B cell (primary cell): ENCODE results near the gene AGTR1. TPM values are rescaled to one million over a fixed set of nuclear protein-coding genes. Genes with fewer than 3 reads are reported as not detected.

Experiments
- ATAC-seq: fragments of 200-7000 bp; cut with Tn5 transposase; one replicate; pipeline ENCODE4 v1.10.0; 2021; ENCODE audit warnings: low read depth, mild to moderate bottlenecking, moderate number of reproducible peaks, moderate library complexity
- CTCF ChIA-PET: fragments of 350-600 bp; sonication (Branson Sonifier 250); formaldehyde crosslinking; loops from one replicate; lab custom pipeline; 2021; ENCODE audit warnings: antibody characterized with exemption, inconsistent platforms; lab: Charles Lee
- POLR2A ChIA-PET: fragments of 350-600 bp; sonication (Branson Sonifier 250); formaldehyde crosslinking; loops from one replicate; lab custom pipeline; 2021; ENCODE audit warnings: antibody characterized with exemption; lab: Charles Lee
- DNase-seq: peaks from one replicate; pipeline ENCODE4 v3.0.0; 2013
- H2AFZ ChIP-seq: 2 replicates; pipeline ENCODE4 v1.6.1; 2012; ENCODE audit warnings: mild to moderate bottlenecking, low read depth, low read length; ENCODE audit not compliant: insufficient read depth, poor library complexity, severe bottlenecking
- H3K27ac ChIP-seq, 2 donors: 1 replicate in 1 of 2; 2 replicates in 1 of 2; pipeline ENCODE4 v1.5.1; 2012 to 2013; ENCODE audit warnings: low read length in 2 of 2, mild to moderate bottlenecking in 2 of 2, moderate library complexity in 1 of 2
- H3K27me3 ChIP-seq, 4 experiments: fragments of 200-600 bp in 1 of 4; sonication (generic) in 1 of 4; replicated peaks in 1 of 4; 1 replicate in 2 of 4; 2 replicates in 2 of 4; pipeline versions ENCODE4 v1.6.1 to v1.7.0; 2013 to 2016; ENCODE audit warnings: low read length in 3 of 4, mild to moderate bottlenecking in 2 of 4, mixed read lengths in 1 of 4, moderate library complexity in 1 of 4; ENCODE audit not compliant: insufficient read depth in 4 of 4, control insufficient read depth in 3 of 4; ENCODE audit errors: control extremely low read depth in 1 of 4
- H3K36me3 ChIP-seq, 2 experiments: replicated peaks in 1 of 2; 1 replicate in 1 of 2; 2 replicates in 1 of 2; pipeline versions ENCODE4 v1.6.1 to v1.7.1; 2013; ENCODE audit warnings: low read length in 1 of 2; ENCODE audit not compliant: insufficient read depth in 2 of 2, control insufficient read depth in 1 of 2; ENCODE audit errors: control extremely low read depth in 1 of 2, extremely low read depth in 1 of 2
- H3K4me1 ChIP-seq, 2 donors: fragments of 200-600 bp in 1 of 2; sonication (generic) in 1 of 2; 1 replicate in 1 of 2; 2 replicates in 1 of 2; pipeline versions ENCODE4 v1.5.1 to v1.6.1; 2013 to 2017; ENCODE audit warnings: low read length in 2 of 2; ENCODE audit not compliant: control insufficient read depth in 2 of 2, insufficient read depth in 2 of 2
- H3K4me2 ChIP-seq: replicated peaks from 2 replicates; pipeline ENCODE3; 2012; ENCODE audit warnings: mild to moderate bottlenecking, low read depth, low read length; ENCODE audit not compliant: poor library complexity, severe bottlenecking
- H3K4me3 ChIP-seq, 5 experiments: fragments of 200-600 bp in 1 of 5; sonication (generic) in 1 of 5; 1 replicate in 3 of 5; 2 replicates in 2 of 5; pipeline versions ENCODE4 v1.5.1 to v1.7.0; 2011 to 2016; ENCODE audit warnings: low read length in 4 of 5, mild to moderate bottlenecking in 4 of 5, low read depth in 2 of 5, control low read depth in 1 of 5, moderate library complexity in 1 of 5; ENCODE audit not compliant: insufficient read depth in 1 of 5; ENCODE audit errors: control extremely low read depth in 1 of 5, extremely low read depth in 1 of 5
- H3K79me2 ChIP-seq: fragments of 200-600 bp; sonication (generic); one replicate; pipeline ENCODE4 v1.6.0; 2016; ENCODE audit warnings: low read length; ENCODE audit not compliant: control insufficient read depth, insufficient read depth
- H3K9ac ChIP-seq: fragments of 200-600 bp; sonication (generic); 2 replicates; pipeline ENCODE4 v1.6.1; 2017; ENCODE audit warnings: mild to moderate bottlenecking, low read length, moderate library complexity
- H3K9me3 ChIP-seq, 3 donors: one replicate each; pipeline versions ENCODE4 v1.6.1 to v1.7.1; 2013; ENCODE audit warnings: low read length in 2 of 3; ENCODE audit not compliant: control insufficient read depth in 2 of 3, insufficient read depth in 1 of 3; ENCODE audit errors: control extremely low read depth in 1 of 3
- H4K20me1 ChIP-seq: 2 replicates; pipeline ENCODE4 v1.6.0; 2012; ENCODE audit warnings: mild to moderate bottlenecking, low read length; ENCODE audit not compliant: insufficient read depth, control insufficient read depth, poor library complexity, severe bottlenecking
- H3K27ac Mint-ChIP-seq: one replicate; pipeline ENCODE4 v1.8.0; 2021; ENCODE audit warnings: mixed read lengths
- H3K27me3 Mint-ChIP-seq: one replicate; pipeline ENCODE4 v1.8.0; 2021; ENCODE audit warnings: mixed read lengths
- H3K4me1 Mint-ChIP-seq: one replicate; pipeline ENCODE4 v1.8.0; 2021; ENCODE audit warnings: mixed read lengths
- H3K4me3 Mint-ChIP-seq: one replicate; pipeline ENCODE4 v1.8.0; 2021; ENCODE audit warnings: mixed read lengths
- H3K9me3 Mint-ChIP-seq: one replicate; pipeline ENCODE4 v1.8.0; 2022; ENCODE audit warnings: mixed read lengths; ENCODE audit not compliant: insufficient read depth
- CTCF ChIP-seq: fragments of 200-600 bp; IDR thresholded peaks from one replicate; pipeline ENCODE4 v1.8.0; 2022; ENCODE audit warnings: antibody characterized with exemption, mild to moderate bottlenecking
- EZH2 ChIP-seq: IDR thresholded peaks from 2 replicates; pipeline ENCODE4 v1.6.1; 2012; ENCODE audit warnings: borderline replicate concordance, low read depth, mild to moderate bottlenecking, moderate library complexity, low read length; ENCODE audit not compliant: insufficient read depth, poor library complexity, severe bottlenecking
- whole genome bisulfite sequencing: methylation state at CpG from one replicate; pipeline ENCODE4 v1.1.5; 2013; ENCODE audit warnings: missing lambda C conversion rate; ENCODE audit not compliant: insufficient coverage; 5-methylcytosine and 5-hydroxymethylcytosine counted together
- intact Hi-C: fragments of 100-400 bp; cut with micrococcal nuclease; formaldehyde crosslinking; loops from one replicate; pipeline ENCODE4 v1.10.0; 2022
- polyA plus RNA-seq: library from polyadenylated mRNA; depleted of rRNA; stranded (reverse); fragments of >200 nt; gene quantifications from 2 replicates; pipeline ENCODE4 v1.2.3, GENCODE V29; 2012
- total RNA-seq, 2 donors: library from RNA; stranded (reverse); fragments of 120-200 nt in 1 of 2; gene quantifications; 1 replicate in 1 of 2; 2 replicates in 1 of 2; pipeline versions ENCODE4 v1.2.3 to v1.2.4, GENCODE V29; 2013 to 2022

Gene AGTR1
- total and polyA plus RNA-seq, 2 donors (not counting 1 experiment from before 2014, with no cell fraction given), result not detected

- Histone ChIP-seq H3K36me3 (no peaks in the 10 kb centered on the region), H4K20me1 (no peaks in the 10 kb centered on the region), H2AFZ (no peak overlapping the region), H3K27ac (no peak overlapping the region), H3K79me2 (no peaks in the 10 kb centered on the region), H3K9me3 (no peaks in the 10 kb centered on the region), H3K9ac (no peak overlapping the region), H3K4me2 (no peak overlapping the region), H3K4me1 (no peaks in the 10 kb centered on the region), H3K27me3 (no peaks in the 10 kb centered on the region), H3K4me3 (no peak overlapping the region)
- WGBS, result 92% methylated on average over 1 of the region's 5 CpGs
- TF ChIP-seq CTCF, result no peak
- TF ChIP-seq EZH2, result no peak
- CTCF ChIA-PET, result no interaction called here
- H3K9me3 Mint-ChIP-seq, result no peaks in the 10 kb centered on the region
- intact Hi-C loops, result no loop called here
- H3K27me3 Mint-ChIP-seq, result no peaks in the 10 kb centered on the region
- ATAC-seq (no peak), DNase-seq (no peak)
- POLR2A ChIA-PET, result no interaction called here
- no peaks in the 10 kb centered on the region for H3K4me1 Mint-ChIP-seq
- H3K27ac Mint-ChIP-seq, result no peak overlapping the region
- no peak overlapping the region for H3K4me3 Mint-ChIP-seq
Observed at GRCh38 chr3:148746053-148746452, 48.4 kb downstream of the AGTR1 start.

GRCh38 chr3:148748283-148748682, 50.6 kb downstream of the AGTR1 start:
- no peak overlapping the region for H3K9ac ChIP-seq
- intact Hi-C loops, result no loop called here
- no peak for ATAC-seq
- H3K9me3 ChIP-seq, result no peaks in the 10 kb centered on the region
- DNase-seq, result no peak
- no peak overlapping the region for H3K4me2 ChIP-seq
- H3K27ac ChIP-seq, result no peak overlapping the region
- H3K4me1 ChIP-seq, result no peaks in the 10 kb centered on the region
- H3K36me3 ChIP-seq, result no peaks in the 10 kb centered on the region
- TF ChIP-seq CTCF (no peak), EZH2 (no peak)
- no peaks in the 10 kb centered on the region for H4K20me1 ChIP-seq
- Mint-ChIP-seq H3K9me3 (no peaks in the 10 kb centered on the region), H3K27me3 (no peaks in the 10 kb centered on the region), H3K4me1 (no peaks in the 10 kb centered on the region), H3K27ac (no peak overlapping the region), H3K4me3 (no peak overlapping the region)
- WGBS, result 0% methylated on average over 1 of the region's 3 CpGs
- H2AFZ ChIP-seq, result no peak overlapping the region
- H3K27me3 ChIP-seq, result no peaks in the 10 kb centered on the region
- CTCF ChIA-PET, result no interaction called here
- H3K79me2 ChIP-seq, result no peaks in the 10 kb centered on the region
- POLR2A ChIA-PET, result no interaction called here
- no peak overlapping the region for H3K4me3 ChIP-seq
